Large intestine (tissue), 3 donors: ENCODE measurements around the gene VMO1. TPM values are rescaled to one million over a fixed set of nuclear protein-coding genes. Genes with fewer than 3 reads are reported as not detected.

Experiments used
- DNase-seq, 2 donors: peaks; one replicate each; pipeline versions ENCODE4 v3.0.0 to v3.0.0-alpha.2; 2013
- H3K27ac ChIP-seq: one replicate; pipeline ENCODE4 v1.5.1; 2013; ENCODE audit warnings: low read length
- H3K27me3 ChIP-seq: 2 replicates; pipeline ENCODE4 v1.6.1; 2013; ENCODE audit warnings: low read length; ENCODE audit not compliant: control insufficient read depth, insufficient read depth
- H3K36me3 ChIP-seq: 2 replicates; pipeline ENCODE4 v1.6.1; 2013; ENCODE audit warnings: low read length; ENCODE audit not compliant: control insufficient read depth, insufficient read depth
- H3K4me1 ChIP-seq: one replicate; pipeline ENCODE4 v1.6.1; 2013; ENCODE audit warnings: low read length; ENCODE audit not compliant: control insufficient read depth, insufficient read depth
- H3K4me3 ChIP-seq: one replicate; pipeline ENCODE4 v1.5.1; 2013; ENCODE audit warnings: low read length
- H3K9me3 ChIP-seq: one replicate; pipeline ENCODE4 v1.6.1; 2013; ENCODE audit warnings: mild to moderate bottlenecking, low read depth, low read length, moderate library complexity; ENCODE audit not compliant: control insufficient read depth
- WGBS: methylation state at CpG from one replicate; pipeline ENCODE4 v1.1.5; 2013; ENCODE audit warnings: low lambda C conversion rate; ENCODE audit not compliant: insufficient coverage; 5-methylcytosine and 5-hydroxymethylcytosine counted together
- polyA plus RNA-seq: library from polyadenylated mRNA; unstranded; fragments of 120-200 nt; gene quantifications from one replicate; pipeline ENCODE4 v1.2.1, GENCODE V29; 2013

VMO1 gene
- polyA plus RNA-seq, 1 donor, result 2.1 TPM

DNA sequence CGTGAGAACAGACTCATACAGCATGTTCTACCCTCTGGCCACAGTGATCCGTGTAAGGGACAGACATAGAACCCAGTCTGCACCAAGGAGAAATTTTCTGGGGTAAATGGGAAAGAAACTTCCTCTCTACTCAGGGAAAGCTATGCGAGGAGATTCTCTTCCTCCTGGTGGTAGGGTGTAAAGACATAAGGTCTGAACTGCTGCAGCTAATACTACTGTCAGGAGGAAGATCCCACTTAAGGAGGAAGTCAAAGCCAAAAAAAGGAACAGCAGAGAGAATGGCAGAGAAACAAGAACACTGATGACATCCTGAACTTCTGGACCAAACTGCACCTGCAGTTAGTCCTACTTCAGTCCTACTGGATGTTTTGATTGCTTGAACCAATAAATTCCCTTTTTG is 21.6 kb downstream of the VMO1 start:
- WGBS, result no CpG with 5 or more reads among the region's 3 CpGs
- DNase-seq, result no peak
- Histone ChIP-seq H3K27ac (no peak overlapping the region), H3K36me3 (no peaks in the 10 kb centered on the region), H3K9me3 (no peaks in the 10 kb centered on the region), H3K27me3 (no peaks in the 10 kb centered on the region), H3K4me3 (no peak overlapping the region), H3K4me1 (no peaks in the 10 kb centered on the region)

DNA sequence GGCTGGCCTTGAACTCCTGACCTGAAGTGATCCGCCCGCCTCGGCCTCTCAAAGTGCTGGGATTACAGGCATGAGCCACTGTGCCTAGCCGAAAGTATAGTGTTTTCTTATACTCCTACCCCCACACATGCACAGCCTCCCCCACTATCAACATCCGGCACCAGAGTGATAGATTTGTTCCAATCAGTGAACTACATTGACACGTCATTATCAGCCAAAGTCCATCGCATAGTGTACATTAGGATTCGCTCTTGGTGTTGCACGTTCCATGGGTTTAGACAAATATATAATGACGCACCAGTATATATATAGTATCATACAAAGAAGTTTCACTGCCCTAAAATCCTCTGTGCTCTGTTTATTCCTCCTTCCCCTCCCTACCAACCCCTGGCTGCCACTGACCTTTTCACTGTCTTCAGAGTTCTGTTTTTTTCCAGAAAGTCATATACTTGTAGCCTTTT is 26.4 kb downstream of the VMO1 start:
- no peaks in the 10 kb centered on the region for H3K36me3 ChIP-seq
- no CpG with 5 or more reads among the region's 10 CpGs for WGBS
- H3K27me3 ChIP-seq, result no peaks in the 10 kb centered on the region
- peak; percentile 86 to 94 for DNase-seq
- H3K4me3 ChIP-seq, result no peak overlapping the region
- H3K9me3 ChIP-seq, result no peaks in the 10 kb centered on the region
- H3K27ac ChIP-seq, result peak overlapping the region; percentile 39
- no peaks in the 10 kb centered on the region for H3K4me1 ChIP-seq

DNA sequence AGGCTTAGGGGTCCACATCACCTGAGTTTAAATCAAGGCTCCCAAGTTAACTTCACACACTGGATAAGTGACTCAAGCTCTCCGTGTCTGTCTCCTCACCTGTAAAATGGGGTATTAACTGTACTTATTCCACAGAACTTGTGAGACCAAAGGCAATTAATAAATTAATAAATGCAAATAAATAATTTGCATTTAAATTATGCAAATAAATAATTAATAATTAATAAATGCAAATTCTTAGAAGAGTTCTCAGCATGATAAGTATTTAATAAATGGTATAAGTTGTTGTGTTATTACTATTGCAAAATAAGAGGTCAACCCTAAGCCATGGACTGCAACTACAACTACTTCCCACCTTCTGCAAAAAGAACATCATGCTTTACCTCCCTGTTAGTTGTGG is 32.8 kb downstream of the VMO1 start:
- WGBS, result no CpG with 5 or more reads among the region's 1 CpG
- no peaks in the 10 kb centered on the region for H3K9me3 ChIP-seq
- no peak overlapping the region for H3K27ac ChIP-seq
- DNase-seq, result no peak
- H3K4me1 ChIP-seq, result no peaks in the 10 kb centered on the region
- H3K4me3 ChIP-seq, result no peak overlapping the region
- H3K36me3 ChIP-seq, result no peaks in the 10 kb centered on the region
- peaks cover 9% of the 10 kb centered on the region for H3K27me3 ChIP-seq

DNA sequence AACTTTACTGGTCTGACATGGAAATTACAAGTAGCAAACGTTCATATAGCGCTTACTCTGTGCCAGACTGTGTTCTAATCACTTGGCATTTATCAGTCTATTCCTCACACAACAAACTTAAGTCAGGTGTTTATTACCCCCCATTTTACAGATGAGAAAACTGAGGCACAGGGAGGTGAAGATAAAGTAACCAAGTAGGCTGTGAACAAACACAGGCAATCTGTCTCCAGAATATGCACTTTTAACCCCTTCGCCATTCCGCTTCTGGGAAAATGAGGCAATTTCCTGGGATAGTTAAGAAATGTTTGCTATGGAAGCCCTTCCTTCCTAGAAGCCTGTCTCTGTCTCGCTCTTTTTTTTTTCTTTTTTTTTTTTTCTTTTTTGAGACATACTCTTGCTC is 34.2 kb downstream of the VMO1 start:
- H3K4me3 ChIP-seq, result no peak overlapping the region
- peaks cover 9% of the 10 kb centered on the region for H3K27me3 ChIP-seq
- 29% methylated on average over 1 of the region's 5 CpGs for WGBS
- H3K9me3 ChIP-seq, result no peaks in the 10 kb centered on the region
- H3K27ac ChIP-seq, result no peak overlapping the region
- DNase-seq, result no peak
- no peaks in the 10 kb centered on the region for H3K36me3 ChIP-seq
- no peaks in the 10 kb centered on the region for H3K4me1 ChIP-seq

DNA sequence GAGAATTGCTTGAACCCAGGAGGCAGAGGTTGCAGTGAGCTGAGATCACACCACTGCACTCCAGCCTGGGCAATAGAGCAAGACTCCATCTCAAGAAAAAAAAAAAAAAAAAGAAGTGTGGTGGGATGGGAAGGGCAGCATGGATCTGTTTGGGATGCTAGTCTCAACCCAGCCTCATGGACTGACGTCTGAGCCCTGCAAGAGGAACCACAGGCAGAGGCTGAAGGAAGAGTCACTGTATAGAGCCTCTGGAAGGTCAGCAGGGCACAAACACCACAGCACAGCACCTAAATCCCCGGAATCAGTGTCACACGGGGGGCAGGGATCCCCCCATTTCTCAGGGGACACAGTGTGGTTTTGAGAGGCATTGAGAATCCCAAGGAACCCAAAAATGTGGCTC is 35.6 kb downstream of the VMO1 start:
- WGBS, result no CpG with 5 or more reads among the region's 3 CpGs
- no peak for DNase-seq
- H3K27me3 ChIP-seq, result peaks cover 16% of the 10 kb centered on the region

DNA sequence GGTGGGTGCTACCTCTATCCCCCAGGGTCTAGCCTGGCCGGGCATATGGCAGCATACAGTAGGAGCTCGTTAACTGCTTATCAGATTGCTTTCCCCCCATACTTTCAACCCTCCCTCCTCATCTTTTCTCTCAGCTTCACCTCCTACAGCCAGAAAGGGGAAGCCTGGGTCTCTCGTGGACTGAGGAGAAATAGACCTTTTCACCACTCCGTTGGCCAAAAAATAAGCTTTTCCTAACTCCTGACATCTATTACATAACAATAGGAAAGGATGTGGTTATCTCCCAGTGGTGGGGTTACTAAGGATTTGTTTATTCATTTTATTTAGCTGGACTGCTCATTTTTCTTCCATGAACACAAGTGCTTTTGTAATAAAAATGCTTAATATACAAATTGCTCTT is 37.5 kb downstream of the VMO1 start:
- WGBS, result no CpG with 5 or more reads among the region's 4 CpGs
- Histone ChIP-seq H3K9me3 (no peaks in the 10 kb centered on the region), H3K4me3 (no peak overlapping the region), H3K27ac (no peak overlapping the region), H3K27me3 (peaks cover 32% of the 10 kb centered on the region), H3K36me3 (no peaks in the 10 kb centered on the region), H3K4me1 (peaks cover 9% of the 10 kb centered on the region)
- DNase-seq, result no peak

More for the DNA sequence above, 35.6 kb downstream of the VMO1 start:
- H3K4me3 ChIP-seq, result no peak overlapping the region
- no peak overlapping the region for H3K27ac ChIP-seq
- H3K4me1 ChIP-seq, result no peaks in the 10 kb centered on the region
- H3K9me3 ChIP-seq, result no peaks in the 10 kb centered on the region
- no peaks in the 10 kb centered on the region for H3K36me3 ChIP-seq

DNA sequence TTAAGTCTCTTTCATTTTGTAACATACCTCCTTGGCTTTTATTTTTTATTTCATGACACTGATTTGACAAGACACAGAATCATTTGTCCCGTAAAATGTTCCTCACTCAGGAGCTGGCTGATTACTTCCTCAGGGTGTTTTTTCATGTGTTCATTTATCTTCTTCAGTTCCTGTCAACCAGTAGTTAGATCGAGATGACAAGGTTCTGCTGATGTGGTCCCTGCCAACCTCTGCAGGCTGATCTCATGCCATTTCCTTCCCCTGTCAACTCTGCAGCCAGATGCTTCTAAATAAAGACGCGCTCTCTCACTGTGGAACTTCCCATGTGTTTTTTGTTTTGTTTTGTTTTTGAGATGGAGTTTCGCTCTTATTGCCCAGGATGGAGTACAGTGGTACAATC is 38.3 kb downstream of the VMO1 start:
- Histone ChIP-seq H3K36me3 (no peaks in the 10 kb centered on the region), H3K9me3 (no peaks in the 10 kb centered on the region), H3K27ac (no peak overlapping the region), H3K27me3 (peaks cover 34% of the 10 kb centered on the region), H3K4me1 (peaks cover 9% of the 10 kb centered on the region), H3K4me3 (no peak overlapping the region)
- no peak for DNase-seq
- no CpG with 5 or more reads among the region's 5 CpGs for WGBS

DNA sequence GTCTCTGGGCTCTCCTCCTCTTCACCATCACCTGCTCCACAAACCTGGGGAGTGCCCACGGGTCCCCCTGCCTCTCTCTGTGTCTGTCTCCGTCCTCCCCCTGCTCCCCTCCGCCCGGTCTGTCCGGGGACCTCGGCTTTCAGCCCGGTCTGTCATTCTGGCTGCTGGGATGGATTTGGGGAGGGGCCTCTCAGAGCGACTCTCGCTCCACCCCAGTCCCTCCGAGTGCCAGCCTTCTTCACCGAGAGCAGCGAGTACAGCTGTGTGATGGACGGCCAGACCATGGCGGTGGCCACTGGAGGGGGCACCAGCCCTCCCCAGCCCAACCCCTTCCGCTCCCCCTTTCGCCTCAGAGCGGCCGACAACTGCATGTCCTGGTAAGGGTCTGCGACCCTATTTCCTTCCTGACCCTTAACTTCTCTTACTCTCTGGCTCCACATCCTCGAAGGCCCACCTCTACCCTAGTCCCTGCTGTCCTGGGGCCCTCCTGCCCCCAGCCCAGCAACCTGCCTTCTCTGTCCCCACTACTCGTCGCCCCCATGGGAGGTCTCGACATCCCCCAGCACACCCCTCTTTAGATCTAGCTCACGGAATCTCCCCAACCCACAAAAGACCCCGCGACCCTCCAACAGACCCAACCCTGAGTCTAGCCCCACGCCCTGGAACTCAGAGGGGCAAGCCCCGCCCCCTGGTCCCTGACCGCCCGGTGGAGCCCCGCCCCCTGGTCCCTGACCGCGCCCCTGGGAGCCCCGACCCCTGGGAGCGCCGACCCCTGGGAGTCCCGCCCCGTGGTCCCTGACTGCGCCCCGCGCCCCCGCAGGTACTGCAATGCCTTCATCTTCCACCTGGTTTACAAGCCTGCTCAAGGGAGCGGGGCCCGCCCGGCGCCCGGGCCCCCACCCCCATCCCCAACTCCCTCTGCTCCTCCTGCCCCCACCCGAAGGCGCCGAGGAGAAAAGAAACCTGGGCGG is 40.9 kb downstream of the VMO1 start:
- Histone ChIP-seq H3K27ac (no peak overlapping the region), H3K4me1 (peaks cover 9% of the 10 kb centered on the region), H3K27me3 (peaks cover 39% of the 10 kb centered on the region), H3K4me3 (no peak overlapping the region), H3K9me3 (no peaks in the 10 kb centered on the region), H3K36me3 (no peaks in the 10 kb centered on the region)
- WGBS, result 0% methylated on average over 1 of the region's 51 CpGs
- DNase-seq, result no peak

DNA sequence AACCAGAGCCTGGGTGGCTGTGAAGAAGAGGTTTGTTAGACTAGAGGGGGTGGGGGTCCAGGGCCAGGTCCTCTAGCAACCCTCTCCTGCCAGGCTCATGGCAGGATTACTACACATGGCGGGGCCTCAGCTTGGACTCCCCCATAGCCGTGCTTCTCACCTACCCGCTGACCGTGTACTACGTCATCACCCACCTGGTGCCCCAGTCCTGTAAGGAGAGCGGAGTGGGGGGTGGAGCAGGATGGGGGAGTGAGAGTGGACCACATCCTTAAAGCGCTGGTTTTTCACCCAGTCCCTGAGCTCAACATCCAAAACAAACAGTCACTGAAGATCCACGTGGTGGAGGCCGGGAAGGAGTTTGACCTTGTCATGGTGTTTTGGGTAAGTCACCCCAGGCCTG is 42.3 kb downstream of the VMO1 start:
- no peak overlapping the region for H3K4me3 ChIP-seq
- H3K36me3 ChIP-seq, result no peaks in the 10 kb centered on the region
- DNase-seq, result no peak
- H3K27ac ChIP-seq, result no peak overlapping the region
- WGBS, result no CpG with 5 or more reads among the region's 9 CpGs
- peaks cover 12% of the 10 kb centered on the region for H3K4me1 ChIP-seq
- peaks cover 44% of the 10 kb centered on the region for H3K27me3 ChIP-seq
- H3K9me3 ChIP-seq, result no peaks in the 10 kb centered on the region

DNA sequence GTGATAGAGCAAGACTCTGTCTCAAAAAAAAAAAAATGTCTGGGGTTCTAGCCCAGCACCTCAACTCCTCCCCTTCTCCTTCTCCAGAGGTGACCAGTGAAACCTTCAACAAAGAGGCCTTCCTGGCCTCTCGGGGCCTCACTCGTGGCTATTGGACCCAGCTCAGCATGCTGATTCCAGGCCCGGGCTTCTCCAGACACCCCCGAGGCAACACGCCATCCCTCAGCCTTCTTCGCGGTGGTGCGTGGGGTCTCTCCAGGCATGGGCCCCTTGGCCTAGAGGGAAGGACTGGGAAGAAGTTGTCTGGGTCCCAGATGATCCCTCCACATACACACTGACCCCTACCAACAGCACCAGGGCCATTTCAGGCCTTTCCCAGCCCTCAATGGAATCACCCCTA is 42.9 kb downstream of the VMO1 start:
- Histone ChIP-seq H3K4me1 (peaks cover 18% of the 10 kb centered on the region), H3K27me3 (peaks cover 48% of the 10 kb centered on the region), H3K36me3 (no peaks in the 10 kb centered on the region), H3K4me3 (no peak overlapping the region), H3K27ac (no peak overlapping the region), H3K9me3 (no peaks in the 10 kb centered on the region)
- DNase-seq, result no peak
- no CpG with 5 or more reads among the region's 8 CpGs for WGBS

DNA sequence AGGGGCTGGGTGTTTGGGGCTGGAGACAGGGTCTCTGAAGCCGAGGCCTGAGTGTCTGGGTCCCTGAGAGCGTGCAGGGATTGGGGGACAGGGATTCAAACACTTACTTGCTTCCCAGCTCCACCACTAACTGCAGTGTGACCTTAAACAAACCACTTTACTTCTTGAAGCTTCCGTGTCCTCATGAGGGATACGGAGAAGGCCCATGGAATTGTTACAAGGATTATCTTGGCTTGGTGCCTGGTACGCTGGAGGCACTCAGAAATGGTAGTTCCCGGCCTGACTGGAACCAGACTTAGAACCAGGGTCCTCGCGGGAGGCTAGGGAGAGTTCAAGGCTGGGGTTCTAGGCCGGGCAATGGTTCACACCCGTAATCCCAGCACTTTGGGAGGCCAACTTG is 43.5 kb downstream of the VMO1 start:
- no peaks in the 10 kb centered on the region for H3K9me3 ChIP-seq
- H3K4me3 ChIP-seq, result no peak overlapping the region
- peaks cover 51% of the 10 kb centered on the region for H3K27me3 ChIP-seq
- WGBS, result no CpG with 5 or more reads among the region's 10 CpGs
- DNase-seq, result no peak
- H3K36me3 ChIP-seq, result no peaks in the 10 kb centered on the region
- H3K4me1 ChIP-seq, result peaks cover 22% of the 10 kb centered on the region
- no peak overlapping the region for H3K27ac ChIP-seq
